Muscle layer of colon (tissue), 2 donors: ENCODE data around the gene RTL5.

Experiments used
- H3K27ac ChIP-seq: one replicate; pipeline ENCODE4 v1.7.0; 2013; ENCODE audit warnings: low read depth, mild to moderate bottlenecking, low read length, moderate library complexity
- H3K27me3 ChIP-seq, 2 donors: one replicate each; pipeline ENCODE4 v1.7.0; 2013; ENCODE audit warnings: low read length in 2 of 2, mild to moderate bottlenecking in 2 of 2; ENCODE audit not compliant: insufficient read depth in 2 of 2, control insufficient read depth in 1 of 2
- H3K36me3 ChIP-seq: one replicate; pipeline ENCODE4 v1.7.0; 2013; ENCODE audit warnings: mild to moderate bottlenecking, low read length; ENCODE audit not compliant: insufficient read depth
- H3K4me1 ChIP-seq: one replicate; pipeline ENCODE4 v1.7.0; 2013; ENCODE audit warnings: mild to moderate bottlenecking, low read length; ENCODE audit not compliant: insufficient read depth
- H3K4me3 ChIP-seq, 2 donors: one replicate each; pipeline ENCODE4 v1.7.0; 2013; ENCODE audit warnings: low read length in 2 of 2, low read depth in 1 of 2, mild to moderate bottlenecking in 1 of 2, moderate library complexity in 1 of 2
- H3K9ac ChIP-seq: one replicate; pipeline ENCODE4 v1.7.0; 2013; ENCODE audit warnings: low read length
- H3K9me3 ChIP-seq: one replicate; pipeline ENCODE4 v1.7.0; 2013; ENCODE audit warnings: mild to moderate bottlenecking, low read length
- donor health status: abdominal sarcoma.
- donor health status: Adenocarcinoma of cecum.

The RTL5 gene

GRCh38 chrX:72105436-72105835 lies 26.3 kb downstream of the RTL5 start:
- H3K27me3 ChIP-seq = peaks cover 6 to 23% of the 10 kb centered on the region in 2 donors
- no peak overlapping the region for H3K4me3 ChIP-seq
- no peak overlapping the region for H3K27ac ChIP-seq
- H3K36me3 ChIP-seq = no peaks in the 10 kb centered on the region
- no peaks in the 10 kb centered on the region for H3K9me3 ChIP-seq
- H3K9ac ChIP-seq = no peak overlapping the region
- no peaks in the 10 kb centered on the region for H3K4me1 ChIP-seq

GRCh38 chrX:72102760-72103159 lies 29.0 kb downstream of the RTL5 start:
- H3K4me3 ChIP-seq = no peak overlapping the region
- H3K36me3 ChIP-seq = no peaks in the 10 kb centered on the region
- no peaks in the 10 kb centered on the region for H3K4me1 ChIP-seq
- peaks cover 6 to 23% of the 10 kb centered on the region in 2 donors for H3K27me3 ChIP-seq
- H3K27ac ChIP-seq = no peak overlapping the region
- H3K9me3 ChIP-seq = no peaks in the 10 kb centered on the region
- H3K9ac ChIP-seq = no peak overlapping the region

GRCh38 chrX:72102126-72102525 lies 29.6 kb downstream of the RTL5 start:
- Histone ChIP-seq H3K27me3 (peaks cover 6 to 17% of the 10 kb centered on the region in 2 donors), H3K9ac (no peak overlapping the region), H3K4me1 (no peaks in the 10 kb centered on the region), H3K27ac (no peak overlapping the region), H3K36me3 (no peaks in the 10 kb centered on the region), H3K9me3 (no peaks in the 10 kb centered on the region), H3K4me3 (no peak overlapping the region)

DNA sequence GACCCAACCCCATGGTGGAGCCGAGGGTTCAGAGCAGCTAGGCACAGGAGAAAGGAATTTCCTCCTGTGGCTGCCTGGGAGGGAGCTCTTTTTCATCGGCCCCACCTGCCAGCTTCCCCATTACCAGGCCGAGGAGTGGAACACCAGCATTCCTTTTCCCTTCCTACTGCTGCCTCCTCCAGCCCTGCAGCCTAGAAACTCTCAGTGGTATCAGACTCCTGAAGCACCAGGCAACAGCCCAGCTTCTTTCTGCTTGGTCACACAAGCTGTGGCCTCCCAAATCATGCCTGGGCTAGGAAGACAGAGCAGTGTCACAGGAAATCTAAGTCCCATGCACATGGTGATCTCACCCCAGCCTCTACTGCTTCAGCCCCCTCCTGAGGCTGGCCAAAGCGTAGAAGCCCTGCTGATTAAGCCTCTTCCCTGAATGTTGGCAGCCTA lies 30.1 kb downstream of the RTL5 start:
- no peak overlapping the region for H3K4me3 ChIP-seq
- H3K9ac ChIP-seq = no peak overlapping the region
- peaks cover 6 to 17% of the 10 kb centered on the region in 2 donors for H3K27me3 ChIP-seq
- H3K27ac ChIP-seq = no peak overlapping the region
- no peaks in the 10 kb centered on the region for H3K4me1 ChIP-seq
- no peaks in the 10 kb centered on the region for H3K36me3 ChIP-seq
- H3K9me3 ChIP-seq = no peaks in the 10 kb centered on the region

DNA sequence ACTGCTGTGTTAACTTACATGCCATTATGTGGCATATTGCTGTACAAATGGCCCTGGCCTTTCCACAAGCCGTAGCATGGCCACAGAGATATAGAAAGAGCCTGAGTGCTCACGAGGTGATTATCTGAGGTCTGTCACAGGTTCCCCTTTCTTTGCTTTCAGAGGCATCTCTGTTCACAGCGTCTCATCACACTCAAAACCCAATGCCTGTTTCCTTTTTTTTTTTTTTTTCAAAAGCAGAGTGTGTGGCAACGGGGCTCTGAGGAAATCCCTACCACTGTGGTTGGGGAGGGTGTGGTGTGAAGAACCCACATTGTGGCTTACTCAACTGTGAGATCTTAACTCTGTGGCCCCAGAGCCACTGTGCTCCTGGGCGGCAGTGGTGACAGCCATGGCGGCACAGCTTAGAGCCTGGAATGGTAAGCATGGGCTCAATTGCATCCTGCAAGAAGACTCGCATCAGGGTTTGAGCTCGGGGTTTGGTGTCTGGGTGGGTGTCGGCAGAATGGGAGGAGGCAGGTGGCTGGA lies 30.8 kb downstream of the RTL5 start:
- H3K9me3 ChIP-seq = no peaks in the 10 kb centered on the region

DNA sequence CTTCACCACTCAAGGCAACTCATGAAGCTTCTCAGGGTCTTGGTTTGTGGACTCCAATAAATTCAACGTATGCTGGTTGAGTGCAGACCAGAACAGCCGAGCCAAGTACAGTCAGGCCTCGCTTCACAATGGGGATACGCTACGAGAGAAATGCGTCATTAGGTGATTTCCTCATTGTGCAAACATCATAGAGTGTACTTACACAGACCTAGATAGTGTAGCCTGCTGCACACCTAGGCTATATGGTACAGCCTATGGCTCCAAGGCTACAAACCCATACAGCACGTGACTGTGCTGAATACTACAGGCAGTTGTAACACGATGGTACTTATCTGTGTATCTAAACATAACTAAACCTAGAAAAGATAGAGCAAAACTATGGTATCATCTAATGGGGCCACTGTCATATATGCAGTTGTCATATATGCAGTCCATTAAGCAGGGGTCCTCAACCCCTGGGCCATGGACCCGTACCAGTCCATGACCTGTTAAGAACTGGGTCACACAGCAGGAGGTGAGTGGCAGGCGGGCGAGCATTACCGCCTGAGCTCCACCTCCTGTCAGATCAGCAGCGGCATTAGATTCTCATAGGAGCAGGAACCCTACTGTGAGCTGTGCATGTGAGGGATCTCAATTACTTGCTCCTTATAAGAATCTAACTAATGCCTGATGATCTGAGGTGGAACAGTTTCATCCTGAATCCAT lies 31.5 kb downstream of the RTL5 start:
- H3K9me3 ChIP-seq = no peaks in the 10 kb centered on the region
- H3K27me3 ChIP-seq = peaks cover 6 to 15% of the 10 kb centered on the region in 2 donors
- no peaks in the 10 kb centered on the region for H3K4me1 ChIP-seq
- H3K27ac ChIP-seq = no peak overlapping the region
- H3K9ac ChIP-seq = no peak overlapping the region
- no peak overlapping the region for H3K4me3 ChIP-seq
- H3K36me3 ChIP-seq = no peaks in the 10 kb centered on the region

More for the DNA sequence above, 30.8 kb downstream of the RTL5 start:
- H3K9ac ChIP-seq = no peak overlapping the region
- no peaks in the 10 kb centered on the region for H3K4me1 ChIP-seq
- no peak overlapping the region for H3K4me3 ChIP-seq
- peaks cover 6 to 17% of the 10 kb centered on the region in 2 donors for H3K27me3 ChIP-seq
- no peak overlapping the region for H3K27ac ChIP-seq
- no peaks in the 10 kb centered on the region for H3K36me3 ChIP-seq

- Histone ChIP-seq H3K27me3 (no peaks in the 10 kb centered on the region), H3K9me3 (no peaks in the 10 kb centered on the region), H3K27ac (no peak overlapping the region), H3K4me3 (no peak overlapping the region), H3K36me3 (no peaks in the 10 kb centered on the region), H3K9ac (no peak overlapping the region), H3K4me1 (no peaks in the 10 kb centered on the region)
Observed at GRCh38 chrX:72097098-72097497, 34.6 kb downstream of the RTL5 start.

GRCh38 chrX:72095370-72095769 lies 36.3 kb downstream of the RTL5 start:
- no peak overlapping the region for H3K4me3 ChIP-seq
- H3K9ac ChIP-seq = no peak overlapping the region
- H3K36me3 ChIP-seq = no peaks in the 10 kb centered on the region
- H3K27ac ChIP-seq = no peak overlapping the region
- H3K9me3 ChIP-seq = no peaks in the 10 kb centered on the region
- H3K27me3 ChIP-seq = no peaks in the 10 kb centered on the region
- H3K4me1 ChIP-seq = no peaks in the 10 kb centered on the region

- no peak overlapping the region for H3K9ac ChIP-seq
- H3K36me3 ChIP-seq = no peaks in the 10 kb centered on the region
- no peaks in the 10 kb centered on the region for H3K27me3 ChIP-seq
- H3K4me3 ChIP-seq = no peak overlapping the region
- H3K27ac ChIP-seq = no peak overlapping the region
- no peaks in the 10 kb centered on the region for H3K4me1 ChIP-seq
- H3K9me3 ChIP-seq = no peaks in the 10 kb centered on the region
Observed at GRCh38 chrX:72094894-72095293, 36.8 kb downstream of the RTL5 start.

DNA sequence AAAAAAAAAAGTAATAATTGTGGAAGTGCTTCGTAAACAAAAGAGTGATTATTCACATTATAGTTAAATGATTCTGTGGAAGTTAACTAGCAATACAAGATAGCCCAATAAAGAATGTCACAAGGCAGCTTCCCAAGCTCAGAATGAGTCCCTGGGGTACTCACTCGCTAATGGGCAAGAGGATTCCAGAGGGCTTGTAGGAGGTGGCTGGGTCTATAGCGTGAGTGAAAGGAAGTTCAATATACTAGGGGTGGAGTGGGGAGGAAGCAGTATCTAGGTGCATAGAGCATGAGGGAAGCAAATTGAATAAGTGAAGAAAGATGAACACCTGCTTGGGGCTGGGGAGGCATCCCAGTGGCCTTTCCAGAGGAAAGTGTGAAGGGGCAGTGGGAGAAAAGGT lies 42.5 kb downstream of the RTL5 start:
- H3K9ac ChIP-seq = no peak overlapping the region
- H3K27ac ChIP-seq = no peak overlapping the region
- no peaks in the 10 kb centered on the region for H3K9me3 ChIP-seq
- H3K4me1 ChIP-seq = no peaks in the 10 kb centered on the region
- no peaks in the 10 kb centered on the region for H3K36me3 ChIP-seq
- no peaks in the 10 kb centered on the region for H3K27me3 ChIP-seq
- no peak overlapping the region for H3K4me3 ChIP-seq

- Histone ChIP-seq H3K4me3 (no peak overlapping the region), H3K27ac (no peak overlapping the region), H3K27me3 (no peaks in the 10 kb centered on the region), H3K9ac (no peak overlapping the region), H3K9me3 (no peaks in the 10 kb centered on the region), H3K36me3 (no peaks in the 10 kb centered on the region), H3K4me1 (no peaks in the 10 kb centered on the region)
Observed at GRCh38 chrX:72088761-72089160, 43.0 kb downstream of the RTL5 start.

- no peaks in the 10 kb centered on the region for H3K36me3 ChIP-seq
- no peak overlapping the region for H3K4me3 ChIP-seq
- no peak overlapping the region for H3K9ac ChIP-seq
- no peaks in the 10 kb centered on the region for H3K9me3 ChIP-seq
- H3K27me3 ChIP-seq = no peaks in the 10 kb centered on the region
- H3K27ac ChIP-seq = no peak overlapping the region
- H3K4me1 ChIP-seq = no peaks in the 10 kb centered on the region
Observed at GRCh38 chrX:72086995-72087394, 44.7 kb downstream of the RTL5 start.
